K562 (cell line): ENCODE measurements around the gene CSNK1A1. TPM values are rescaled to one million over a fixed set of nuclear protein-coding genes. Genes with fewer than 3 reads are reported as not detected.
A peak's percentile ranks its signal among the peaks of the same experiment; 100 is the strongest.

Experiments used
- ARID2 ChIP-seq: fragments of 450-650 bp; IDR thresholded peaks from 2 replicates; pipeline ENCODE4 v1.6.1; 2017; ENCODE audit warnings: antibody characterized with exemption, mild to moderate bottlenecking
- FOXK1 ChIP-seq: sonication (generic); formaldehyde crosslinking; IDR thresholded peaks from 2 replicates; pipeline ENCODE4 v1.8.0; 2022; ENCODE audit warnings: missing genetic modification reagents, mild to moderate bottlenecking, borderline replicate concordance
- NKRF ChIP-seq: fragments of 450-650 bp; IDR thresholded peaks from 2 replicates; pipeline ENCODE4 v1.6.1; 2016; ENCODE audit warnings: borderline replicate concordance
- PML ChIP-seq: IDR thresholded peaks from 2 replicates; pipeline ENCODE4 v1.6.1; 2012; ENCODE audit warnings: low read length, inconsistent platforms
- RAD51 ChIP-seq: fragments of 450-650 bp; IDR thresholded peaks from 2 replicates; pipeline ENCODE4 v1.7.1; 2016; ENCODE audit warnings: low read depth, mild to moderate bottlenecking, borderline replicate concordance
- RBM22 ChIP-seq: fragments of 200-400 bp; formaldehyde crosslinking; IDR thresholded peaks from 2 replicates; pipeline ENCODE4 v1.6.1; 2018; ENCODE audit warnings: low read length, low read depth; ENCODE audit not compliant: poor library complexity, severe bottlenecking
- RBM39 ChIP-seq: fragments of 200-400 bp; formaldehyde crosslinking; optimal IDR thresholded peaks from 2 replicates; pipeline ENCODE3; 2018; ENCODE audit warnings: low read depth, low read length
- SMARCC2 ChIP-seq: fragments of 450-650 bp; IDR thresholded peaks from 2 replicates; pipeline ENCODE4 v1.6.1; 2017; ENCODE audit warnings: antibody characterized with exemption, moderate library complexity, mild to moderate bottlenecking, low read depth
- ZNF318 ChIP-seq, 2 experiments: fragments of 450-650 bp; IDR thresholded peaks; 2 replicates each; pipeline ENCODE4 v1.6.1; 2016; ENCODE audit warnings: mild to moderate bottlenecking in 2 of 2, borderline replicate concordance in 1 of 2, low read depth in 1 of 2, moderate library complexity in 1 of 2
- ZNF589 ChIP-seq: fragments of 200-800 bp; sonication (Bioruptor generic); IDR thresholded peaks from 2 replicates; pipeline ENCODE4 v1.6.1; 2016; ENCODE audit warnings: low read depth, missing genetic modification characterization, missing compliant biosample characterization
- polyA plus RNA-seq, 8 experiments: library from polyadenylated mRNA; depleted of rRNA in 4 of 8; stranded (reverse) in 5 of 8; unstranded in 3 of 8; fragments of >200 nt; fragmentation: Nextera tagmentation in 2 of 8; fragmentation: Illumina TruSeq in 1 of 8; extraction: Ambion mirVana in 2 of 8; extraction: Trizol in 1 of 8; gene quantifications; 2 replicates each; pipeline versions ENCODE4 v1.2.1 to v1.2.3, GENCODE V29; 2011 to 2014; ENCODE audit warnings: inconsistent platforms in 1 of 8, missing spikeins in 1 of 8
- total RNA-seq, 7 experiments: library from RNA; depleted of rRNA in 6 of 7; stranded (reverse); fragments of >200 nt in 6 of 7; fragmentation: Illumina TruSeq in 2 of 7; extraction: Trizol in 2 of 7; gene quantifications; 2 replicates each; pipeline versions ENCODE4 v1.2.1 to v1.2.3, GENCODE V29; 2011 to 2021; ENCODE audit warnings: low replicate concordance in 1 of 7

The CSNK1A1 gene
- total and polyA plus RNA-seq, 9 of the 15 experiments (the other 6 are each of a cell fraction or from before 2014, with no cell fraction given) = 49.1 to 196 (median 154) TPM

- TF ChIP-seq ZNF318 (IDR thresholded peaks at IDR 0.05; ENCODE audit: borderline replicate concordance in 1 of 2, low read depth in 1 of 2) = no peak
- TF ChIP-seq NKRF = 0 out of 2 replicates have a peak, but pooled peaks have one; percentile 19
- no peak for TF ChIP-seq SMARCC2
- TF ChIP-seq RBM39 = no peak
- no peak for TF ChIP-seq RBM22
- TF ChIP-seq RAD51 = no peak
- TF ChIP-seq PML = no peak
- peak; percentile 54; the same call in 1 of the 2 replicates for TF ChIP-seq ARID2
- TF ChIP-seq FOXK1 = no peak
- peak; percentile 39; the same call in 1 of the 2 replicates for TF ChIP-seq ZNF589 (CRISPR knock-in tag)
Observed at GRCh38 chr5:149549461-149550267, 1.6 kb downstream of the CSNK1A1 start (continued).
